ENCODE results near the gene CDON. TPM values are rescaled to one million over a fixed set of nuclear protein-coding genes. Genes with fewer than 3 reads are reported as not detected.

Gene CDON
- total and polyA plus RNA-seq, 4 donors: 1.5 to 25.6 (median 9.9) TPM

GRCh38 chr11:125941267-125941618 lies 121.4 kb downstream of the CDON start:
- no peak overlapping the region for H3K27ac ChIP-seq (ENCODE audit: low read depth in 1 of 2, low read length in 1 of 2)
- no peak for DNase-seq
- H3K4me3 ChIP-seq: no peak overlapping the region
- TF ChIP-seq CTCF (IDR thresholded peaks at IDR 0.05; ENCODE audit: control extremely low read depth, extremely low read depth): no peak
- H3K4me1 ChIP-seq (ENCODE audit: control insufficient read depth in 5 of 5, insufficient read depth in 5 of 5, low read length in 5 of 5): peaks cover 0 to 4% (median 0%) of the 10 kb centered on the region in 5 donors
- no peak overlapping the region for H3K9ac ChIP-seq (ENCODE audit: insufficient read depth in 1 of 2, low read length in 2 of 2)
- H3K9me3 ChIP-seq (ENCODE audit: control insufficient read depth in 4 of 4, insufficient read depth in 3 of 4, low read length in 3 of 4): no peaks in the 10 kb centered on the region
- H3K36me3 ChIP-seq (ENCODE audit: control insufficient read depth in 4 of 4, insufficient read depth in 4 of 4, low read length in 4 of 4): no peaks in the 10 kb centered on the region
- no peak for ATAC-seq (ENCODE audit: insufficient read depth, low FRiP score)
- 89 to 93% methylated on average over 4 of the region's 4 CpGs for WGBS, 2 donors
- H3K27me3 ChIP-seq (ENCODE audit: control insufficient read depth in 3 of 3, insufficient read depth in 3 of 3, low read length in 2 of 3): peaks cover 0 to 8% (median 0%) of the 10 kb centered on the region in 3 donors

- Histone ChIP-seq H3K27ac (ENCODE audit: low read depth in 1 of 2, low read length in 1 of 2) (no peak overlapping the region), H3K27me3 (ENCODE audit: control insufficient read depth in 3 of 3, insufficient read depth in 3 of 3, low read length in 2 of 3) (peaks cover 0 to 7% (median 0%) of the 10 kb centered on the region in 3 donors), H3K9me3 (ENCODE audit: control insufficient read depth in 4 of 4, insufficient read depth in 3 of 4, low read length in 3 of 4) (no peaks in the 10 kb centered on the region), H3K4me3 (no peak overlapping the region), H3K4me1 (ENCODE audit: control insufficient read depth in 5 of 5, insufficient read depth in 5 of 5, low read length in 5 of 5) (peaks cover 0 to 9% (median 0%) of the 10 kb centered on the region in 5 donors), H3K9ac (ENCODE audit: insufficient read depth in 1 of 2, low read length in 2 of 2) (no peak overlapping the region), H3K36me3 (ENCODE audit: control insufficient read depth in 4 of 4, insufficient read depth in 4 of 4, low read length in 4 of 4) (no peaks in the 10 kb centered on the region)
- TF ChIP-seq CTCF (IDR thresholded peaks at IDR 0.05; ENCODE audit: control extremely low read depth, extremely low read depth): no peak
- no peak for ATAC-seq (ENCODE audit: insufficient read depth, low FRiP score)
- no peak for DNase-seq
- WGBS, 2 donors: 93 to 96% methylated on average over 4 of the region's 4 CpGs
Observed at GRCh38 chr11:125940145-125940544, 122.5 kb downstream of the CDON start.

DNA sequence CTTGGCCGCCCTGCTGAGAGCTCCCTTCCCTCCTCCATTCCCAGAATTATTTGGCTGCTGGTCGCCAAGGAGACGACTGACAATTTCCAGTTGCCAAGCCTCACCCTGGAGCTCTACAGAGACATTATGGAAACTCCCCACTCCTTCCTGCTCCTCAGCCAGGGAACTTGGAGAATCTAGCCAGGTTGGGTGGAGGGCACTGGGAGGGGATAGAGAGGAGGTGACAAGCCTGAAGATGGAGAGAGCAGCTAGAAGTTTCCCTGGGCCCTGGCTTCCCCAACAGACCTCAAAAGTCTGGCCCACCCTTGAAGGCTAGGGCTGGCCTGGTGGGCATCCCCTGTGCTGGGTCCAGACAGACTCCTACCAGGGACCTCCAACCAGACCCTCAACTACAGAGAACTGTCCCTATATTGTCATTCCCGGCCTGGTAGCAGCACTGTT lies 123.6 kb downstream of the CDON start:
- Histone ChIP-seq H3K4me1 (ENCODE audit: control insufficient read depth in 5 of 5, insufficient read depth in 5 of 5, low read length in 5 of 5) (peaks cover 0 to 11% (median 2%) of the 10 kb centered on the region in 5 donors), H3K27me3 (ENCODE audit: control insufficient read depth in 3 of 3, insufficient read depth in 3 of 3, low read length in 2 of 3) (peaks cover 0 to 4% (median 0%) of the 10 kb centered on the region in 3 donors), H3K9ac (ENCODE audit: insufficient read depth in 1 of 2, low read length in 2 of 2) (no peak overlapping the region), H3K27ac (ENCODE audit: low read depth in 1 of 2, low read length in 1 of 2) (no peak overlapping the region), H3K4me3 (no peak overlapping the region), H3K36me3 (ENCODE audit: control insufficient read depth in 4 of 4, insufficient read depth in 4 of 4, low read length in 4 of 4) (no peaks in the 10 kb centered on the region), H3K9me3 (ENCODE audit: control insufficient read depth in 4 of 4, insufficient read depth in 3 of 4, low read length in 3 of 4) (no peaks in the 10 kb centered on the region)
- WGBS, 2 donors: 56 to 79% methylated on average over 4 of the region's 4 CpGs
- no peak for TF ChIP-seq CTCF (IDR thresholded peaks at IDR 0.05; ENCODE audit: control extremely low read depth, extremely low read depth)
- ATAC-seq (ENCODE audit: insufficient read depth, low FRiP score): no peak
- DNase-seq: peak; percentile 47 to 60 (median 53)

DNA sequence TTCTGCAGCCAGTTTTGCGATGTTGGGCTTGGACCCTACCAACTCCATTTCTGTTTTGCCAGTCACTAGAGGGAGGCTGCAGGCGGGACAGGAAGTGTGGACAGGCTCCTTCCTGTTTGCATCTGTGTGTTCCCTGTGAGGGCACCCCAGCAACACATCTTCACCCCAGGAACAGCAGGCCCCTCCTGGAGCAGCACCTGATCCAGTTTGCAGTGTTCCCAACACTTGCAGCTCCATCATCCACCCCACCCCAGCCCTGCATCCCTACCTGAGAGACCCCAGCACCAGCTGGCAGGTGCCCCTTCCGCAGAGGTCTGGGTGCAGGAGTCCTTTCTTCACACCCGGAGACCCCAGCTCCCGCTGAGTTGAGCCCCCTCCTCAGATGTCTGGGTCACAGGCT lies 124.2 kb downstream of the CDON start:
- H3K4me3 ChIP-seq: no peak overlapping the region
- WGBS, 2 donors: 84 to 88% methylated on average over 5 of the region's 5 CpGs
- TF ChIP-seq CTCF (IDR thresholded peaks at IDR 0.05; ENCODE audit: control extremely low read depth, extremely low read depth): no peak
- no peak overlapping the region for H3K9ac ChIP-seq (ENCODE audit: insufficient read depth in 1 of 2, low read length in 2 of 2)
- H3K27ac ChIP-seq (ENCODE audit: low read depth in 1 of 2, low read length in 1 of 2): no peak overlapping the region
- ATAC-seq (ENCODE audit: insufficient read depth, low FRiP score) (no peak), DNase-seq (no peak)
- no peaks in the 10 kb centered on the region for H3K9me3 ChIP-seq (ENCODE audit: control insufficient read depth in 4 of 4, insufficient read depth in 3 of 4, low read length in 3 of 4)
- H3K36me3 ChIP-seq (ENCODE audit: control insufficient read depth in 4 of 4, insufficient read depth in 4 of 4, low read length in 4 of 4): no peaks in the 10 kb centered on the region
- peaks cover 0 to 4% (median 0%) of the 10 kb centered on the region in 3 donors for H3K27me3 ChIP-seq (ENCODE audit: control insufficient read depth in 3 of 3, insufficient read depth in 3 of 3, low read length in 2 of 3)
- H3K4me1 ChIP-seq (ENCODE audit: control insufficient read depth in 5 of 5, insufficient read depth in 5 of 5, low read length in 5 of 5): peaks cover 0 to 11% (median 2%) of the 10 kb centered on the region in 5 donors

Data from lung (tissue), 12 donors.